ES-I3 (cell line): ENCODE data around the gene FLYWCH1.

Experiments
- H3K36me3 ChIP-seq: 2 replicates; pipeline ENCODE4 v1.6.1; 2013; ENCODE audit warnings: mild to moderate bottlenecking, low read length, control low read depth, moderate library complexity; ENCODE audit not compliant: insufficient read depth
- H3K4me1 ChIP-seq: 2 replicates; pipeline ENCODE4 v1.6.1; 2013; ENCODE audit warnings: mild to moderate bottlenecking, control low read depth, low read length; ENCODE audit not compliant: insufficient read depth
- H3K9ac ChIP-seq: 2 replicates; pipeline ENCODE4 v1.6.1; 2013; ENCODE audit warnings: low read depth, mild to moderate bottlenecking, low read length, moderate library complexity
- H3K9me3 ChIP-seq: 2 replicates; pipeline ENCODE4 v1.6.1; 2013; ENCODE audit warnings: mild to moderate bottlenecking, low read length, moderate library complexity; ENCODE audit not compliant: control insufficient read depth, insufficient read depth

FLYWCH1 gene

DNA sequence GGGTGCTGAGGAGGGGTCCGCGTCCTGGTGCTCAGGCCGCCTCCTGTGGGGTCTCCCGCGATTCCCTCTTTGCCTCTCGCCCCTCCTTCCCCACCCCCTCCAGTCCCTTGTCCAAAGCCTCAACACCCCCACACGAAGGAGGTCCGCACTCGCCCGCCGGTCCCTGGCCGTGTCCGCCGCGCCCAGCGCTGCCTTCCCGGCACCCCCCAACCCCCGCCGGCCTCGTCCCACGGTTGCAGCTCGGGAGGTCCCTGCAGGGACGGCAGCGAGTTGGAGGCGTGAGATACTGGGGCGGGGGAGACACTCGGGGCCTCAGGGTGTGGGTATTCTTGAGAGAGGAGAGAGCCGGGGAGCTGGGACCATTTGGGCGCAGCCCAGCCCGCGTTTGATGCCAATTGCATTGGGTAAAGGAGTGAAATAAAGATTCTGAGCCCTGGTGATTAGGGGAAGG is 28.2 kb upstream of the FLYWCH1 start:
- H3K36me3 ChIP-seq: no peaks in the 10 kb centered on the region
- H3K9ac ChIP-seq: peak overlapping the region; percentile 100
- no peaks in the 10 kb centered on the region for H3K4me1 ChIP-seq
- H3K9me3 ChIP-seq: peaks cover 7% of the 10 kb centered on the region; the same call in 1 of the 2 replicates

DNA sequence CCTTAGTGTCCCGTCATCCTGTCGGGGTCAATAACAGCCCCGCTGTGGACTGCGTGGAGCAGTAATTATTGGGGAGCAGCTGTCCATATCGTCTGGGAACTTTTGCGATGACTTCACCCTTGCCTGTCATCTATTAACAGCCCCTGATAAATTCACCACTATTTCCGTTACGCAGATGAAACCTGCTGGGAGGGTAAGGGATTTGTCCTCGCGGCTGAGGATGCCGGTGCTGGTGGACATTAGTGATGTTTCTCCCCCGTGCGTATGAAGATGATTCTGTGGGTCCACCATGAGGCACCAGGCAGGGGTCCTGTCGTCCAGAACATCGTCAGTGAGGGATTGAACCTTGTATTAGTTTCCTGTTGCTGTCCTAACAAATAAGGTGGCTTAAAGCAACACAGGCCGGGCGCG is 27.7 kb upstream of the FLYWCH1 start:
- H3K4me1 ChIP-seq: no peaks in the 10 kb centered on the region
- peaks cover 7% of the 10 kb centered on the region; the same call in 1 of the 2 replicates for H3K9me3 ChIP-seq
- H3K9ac ChIP-seq: peak overlapping the region; percentile 100; the same call in 1 of the 2 replicates
- no peaks in the 10 kb centered on the region for H3K36me3 ChIP-seq

DNA sequence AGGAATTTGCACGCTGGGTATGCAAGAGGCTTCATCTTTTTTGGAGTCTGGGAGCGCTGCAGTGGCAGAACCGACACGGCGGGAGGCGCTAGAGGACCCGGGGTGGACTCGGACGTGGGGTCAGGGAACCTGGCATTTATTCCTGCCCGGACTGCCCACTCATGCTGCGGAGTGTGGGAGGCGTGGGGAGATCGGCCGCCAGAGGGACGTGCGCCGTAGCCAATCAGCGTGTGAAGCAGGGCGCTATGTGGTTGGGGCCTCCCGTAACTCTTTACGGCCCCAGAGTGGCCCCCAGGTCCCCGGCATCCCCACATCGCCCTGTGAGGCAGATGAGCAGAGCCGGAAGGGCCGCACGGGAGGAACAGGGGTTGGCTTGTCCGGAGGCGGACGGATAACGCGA is 17.5 kb upstream of the FLYWCH1 start:
- Histone ChIP-seq H3K4me1 (peaks cover 6% of the 10 kb centered on the region), H3K9me3 (no peaks in the 10 kb centered on the region), H3K9ac (no peak overlapping the region), H3K36me3 (no peaks in the 10 kb centered on the region)

DNA sequence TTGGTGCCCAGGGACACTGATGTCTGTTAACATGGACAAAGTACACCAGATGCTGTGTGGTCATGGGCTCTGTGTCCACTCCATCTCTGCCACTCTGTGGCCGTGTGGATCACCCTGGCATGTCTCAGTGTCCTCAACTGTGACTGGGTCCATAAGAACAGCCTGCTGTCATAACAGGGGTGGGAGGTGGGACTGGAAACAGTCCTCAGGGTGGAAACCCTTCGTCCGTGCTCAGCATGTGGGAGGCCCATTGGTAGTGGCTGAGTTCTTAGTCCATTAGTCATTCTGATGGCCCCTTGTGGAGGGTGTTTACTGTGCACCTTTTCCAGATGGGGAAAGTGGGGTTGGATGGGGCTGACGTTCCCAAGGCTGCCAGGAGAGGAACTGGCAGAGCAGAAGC is 15.9 kb upstream of the FLYWCH1 start:
- H3K9ac ChIP-seq: no peak overlapping the region
- peaks cover 3% of the 10 kb centered on the region for H3K4me1 ChIP-seq
- no peaks in the 10 kb centered on the region for H3K36me3 ChIP-seq
- H3K9me3 ChIP-seq: no peaks in the 10 kb centered on the region

DNA sequence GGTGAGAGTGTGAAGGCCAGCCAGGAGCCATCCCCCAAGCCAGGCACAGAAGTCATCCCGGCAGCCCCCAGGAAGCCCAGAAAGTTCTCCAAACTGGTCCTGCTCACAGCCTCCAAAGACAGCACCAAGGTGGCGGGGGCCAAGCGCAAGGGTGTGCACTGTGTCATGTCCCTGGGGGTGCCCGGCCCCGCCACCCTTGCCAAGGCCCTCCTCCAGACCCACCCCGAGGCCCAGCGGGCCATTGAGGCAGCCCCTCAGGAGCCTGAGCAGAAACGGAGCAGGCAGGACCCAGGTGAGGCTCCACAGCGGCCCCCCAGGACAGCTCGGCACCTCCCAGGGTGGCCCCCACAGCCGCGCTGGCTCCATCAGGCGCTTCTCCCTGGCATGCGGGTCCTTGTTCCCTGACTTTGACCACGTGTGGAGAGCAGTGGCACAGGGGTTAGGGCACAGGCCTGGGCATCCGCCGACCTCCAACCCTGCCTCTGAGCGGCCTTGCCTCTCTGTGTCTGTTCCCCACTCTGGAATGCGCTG is 15.2 kb upstream of the FLYWCH1 start:
- Histone ChIP-seq H3K9ac (no peak overlapping the region), H3K36me3 (no peaks in the 10 kb centered on the region), H3K4me1 (no peaks in the 10 kb centered on the region), H3K9me3 (no peaks in the 10 kb centered on the region)

DNA sequence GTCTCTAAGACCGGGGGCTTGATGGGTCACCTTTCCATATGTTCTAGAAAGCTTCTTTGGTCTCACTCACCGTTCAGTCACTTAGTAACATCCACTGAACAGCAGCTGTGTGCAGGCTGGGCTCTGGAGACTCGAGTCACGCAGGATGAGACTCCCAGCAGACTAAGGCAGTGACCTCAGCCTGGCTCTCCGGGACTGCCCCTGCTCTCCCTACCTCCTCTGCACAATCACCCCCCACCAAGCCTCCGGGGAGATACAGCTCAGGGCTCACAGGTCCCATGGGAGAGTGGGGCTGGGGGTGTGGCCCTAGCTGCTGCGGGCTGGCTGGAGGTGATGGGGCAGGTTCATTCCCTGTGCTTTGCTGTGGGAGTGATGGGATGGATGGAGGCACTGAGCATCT is 14.6 kb upstream of the FLYWCH1 start:
- no peaks in the 10 kb centered on the region for H3K4me1 ChIP-seq
- H3K36me3 ChIP-seq: no peaks in the 10 kb centered on the region
- H3K9ac ChIP-seq: no peak overlapping the region
- no peaks in the 10 kb centered on the region for H3K9me3 ChIP-seq

DNA sequence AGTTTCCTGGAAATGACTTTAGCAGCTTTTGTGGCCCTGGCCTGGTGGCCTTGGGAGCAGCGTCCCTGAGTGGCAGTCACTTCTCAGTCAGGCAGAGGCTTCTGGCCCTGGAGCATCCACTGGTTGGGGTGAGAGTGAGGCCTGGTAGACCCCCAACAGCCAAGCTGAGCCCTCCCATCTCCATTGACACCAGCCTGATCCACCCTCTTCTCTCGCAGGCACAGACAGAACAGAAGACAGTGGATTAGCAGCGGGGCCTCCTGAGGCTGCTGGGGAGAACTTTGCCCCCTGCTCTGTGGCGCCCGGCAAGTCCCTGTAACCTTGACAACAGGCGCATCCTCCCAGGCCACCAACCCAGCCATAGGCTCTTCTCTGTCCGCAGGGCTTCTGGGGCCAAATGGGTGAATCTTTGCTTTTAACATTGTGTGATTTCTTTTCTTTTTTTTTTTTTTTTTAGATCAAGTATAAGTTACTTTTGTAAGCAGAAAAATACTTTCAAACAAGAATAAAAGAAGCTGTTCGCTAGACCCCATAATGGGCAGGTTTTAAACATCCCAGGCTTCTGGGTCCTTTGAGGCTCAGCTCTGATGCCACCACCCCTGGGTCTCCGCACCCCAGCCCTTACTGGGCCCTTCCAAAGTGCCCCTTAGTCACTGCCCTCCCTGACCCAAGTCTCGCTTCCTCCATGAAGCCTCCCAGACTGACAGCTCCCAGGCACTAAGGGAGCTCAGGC is 12.7 kb upstream of the FLYWCH1 start:
- Histone ChIP-seq H3K9ac (no peak overlapping the region), H3K36me3 (no peaks in the 10 kb centered on the region), H3K9me3 (no peaks in the 10 kb centered on the region), H3K4me1 (no peaks in the 10 kb centered on the region)

DNA sequence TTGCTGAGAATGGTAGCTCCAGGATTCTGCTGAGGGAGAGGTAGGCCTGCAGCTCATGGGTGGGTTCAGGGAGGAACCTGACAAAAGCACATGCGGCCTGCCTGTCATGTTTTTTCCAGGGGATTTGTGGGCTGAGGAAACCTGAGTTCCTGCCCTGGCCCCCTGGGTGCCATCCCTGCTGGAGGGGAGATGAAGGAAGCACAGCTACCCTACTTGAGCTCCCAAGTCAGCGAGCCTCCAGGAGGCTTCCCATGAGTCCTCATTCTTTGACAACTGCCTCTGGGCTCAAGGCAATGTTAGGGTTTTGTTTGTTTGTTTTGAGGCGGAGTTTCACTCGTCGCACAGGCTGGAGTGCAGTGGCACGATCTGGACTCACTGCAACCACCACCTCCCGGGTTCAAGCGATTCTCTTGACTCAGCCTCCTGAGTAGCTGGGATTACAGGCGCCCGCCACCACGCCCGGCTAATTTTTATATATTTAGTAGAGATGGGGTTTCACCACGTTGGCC is 12.1 kb upstream of the FLYWCH1 start:
- no peaks in the 10 kb centered on the region for H3K36me3 ChIP-seq
- no peak overlapping the region for H3K9ac ChIP-seq
- no peaks in the 10 kb centered on the region for H3K4me1 ChIP-seq
- no peaks in the 10 kb centered on the region for H3K9me3 ChIP-seq

DNA sequence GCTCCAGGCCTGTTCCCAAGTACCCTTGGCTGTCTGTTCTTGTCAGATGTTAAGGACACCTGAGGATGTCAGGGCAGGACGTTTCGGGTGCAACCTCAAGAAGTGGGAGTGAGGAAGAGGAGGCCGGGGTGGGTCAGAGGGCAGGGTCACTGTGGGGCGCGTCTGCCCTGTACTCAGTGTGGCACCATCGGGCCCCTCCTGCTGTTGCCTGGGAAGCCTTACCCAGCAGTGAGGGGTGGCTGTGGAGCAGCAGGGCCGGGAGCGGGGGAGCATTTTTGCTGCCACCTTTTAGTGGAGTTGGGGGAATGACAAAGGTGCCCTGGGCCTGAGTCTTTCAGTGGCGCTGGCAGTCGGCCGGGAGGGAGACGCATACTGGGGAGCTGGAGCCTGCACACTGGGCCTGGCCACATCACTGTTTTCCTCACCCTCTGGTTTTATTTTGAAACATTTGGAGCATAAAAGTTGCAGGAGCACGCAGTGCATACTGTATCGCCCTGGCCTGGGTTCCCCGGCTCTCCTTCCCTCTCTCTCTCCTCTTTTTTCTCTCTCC is 11.1 kb upstream of the FLYWCH1 start:
- H3K9me3 ChIP-seq: no peaks in the 10 kb centered on the region
- H3K9ac ChIP-seq: no peak overlapping the region
- no peaks in the 10 kb centered on the region for H3K4me1 ChIP-seq
- H3K36me3 ChIP-seq: no peaks in the 10 kb centered on the region

DNA sequence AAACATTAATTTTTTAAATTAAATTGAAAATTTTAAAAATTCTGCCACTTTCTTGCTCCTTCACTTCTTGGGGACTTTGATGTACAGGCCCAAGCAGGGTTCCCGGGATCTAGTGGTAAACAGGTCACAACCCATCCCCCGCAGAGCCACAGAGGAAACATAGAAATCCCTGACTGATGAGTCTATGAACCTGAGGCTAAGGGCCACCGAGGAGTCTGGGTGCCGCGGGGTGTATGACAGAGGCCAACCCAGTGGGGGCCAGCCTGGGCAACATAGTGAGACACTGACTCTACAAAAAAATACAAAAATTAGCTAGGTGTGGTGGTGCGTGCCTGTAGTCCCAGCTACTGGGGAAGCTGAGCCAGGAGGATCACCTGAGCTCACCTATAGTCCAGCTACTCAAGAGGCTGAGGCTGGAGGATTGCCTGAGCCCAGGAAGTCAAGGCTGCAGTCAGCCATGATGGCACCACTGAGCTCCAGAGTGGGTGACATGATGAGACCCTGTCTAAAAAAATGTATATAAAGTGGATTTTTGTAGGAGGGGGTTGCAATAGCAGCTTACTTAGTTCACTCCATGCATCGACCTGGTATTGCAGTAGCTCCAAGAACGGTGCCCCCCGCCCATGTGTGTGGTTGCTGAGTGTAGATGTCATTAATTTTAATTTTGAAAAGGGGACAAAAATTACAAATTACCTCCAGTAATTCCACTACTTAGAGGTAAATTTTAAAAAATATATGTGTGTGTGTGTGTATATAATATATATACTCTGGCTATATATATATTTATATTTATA is 9.2 kb upstream of the FLYWCH1 start:
- no peaks in the 10 kb centered on the region for H3K9me3 ChIP-seq
- H3K9ac ChIP-seq: no peak overlapping the region
- H3K4me1 ChIP-seq: no peaks in the 10 kb centered on the region
- H3K36me3 ChIP-seq: no peaks in the 10 kb centered on the region

DNA sequence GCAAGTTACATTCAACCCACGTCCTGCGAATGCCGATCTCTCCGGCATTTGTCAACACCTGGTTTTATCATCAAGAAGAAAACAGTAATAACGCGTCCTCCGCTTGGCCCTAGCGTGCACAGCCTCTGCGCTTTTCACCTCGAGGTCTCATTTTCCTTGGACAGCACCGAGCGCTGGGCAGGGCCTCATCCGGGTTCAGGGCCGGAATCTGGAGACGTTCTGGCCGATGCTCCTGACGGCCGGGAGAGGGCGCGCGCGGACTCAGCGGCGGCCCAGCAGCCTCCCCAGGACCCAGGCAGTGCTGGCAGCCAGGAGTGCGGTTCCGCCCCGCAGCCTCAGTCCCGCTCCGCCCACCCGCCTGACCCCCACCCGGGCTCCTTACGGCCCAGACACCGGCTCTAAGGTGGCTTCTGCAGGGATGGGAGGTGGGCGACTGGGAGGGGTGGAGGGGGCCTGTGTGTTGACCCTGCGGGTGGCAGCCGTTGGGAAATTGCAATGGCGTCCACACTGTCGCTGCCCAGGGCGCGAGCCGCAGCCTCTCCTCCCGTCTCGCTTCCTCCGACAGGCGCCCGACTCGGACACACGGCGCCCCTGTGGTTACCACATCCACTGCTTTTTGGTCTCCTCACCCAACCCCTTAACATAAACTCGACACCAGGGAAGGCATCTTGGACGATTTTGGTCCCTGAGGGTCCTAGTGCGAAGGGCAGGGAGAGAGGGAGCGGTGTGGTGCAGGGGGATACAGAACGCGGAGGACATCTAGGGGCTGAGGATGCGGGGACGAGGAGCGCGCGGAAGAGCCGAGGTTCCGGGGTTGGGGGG is 7.4 kb upstream of the FLYWCH1 start:
- H3K9me3 ChIP-seq: no peaks in the 10 kb centered on the region
- no peaks in the 10 kb centered on the region for H3K4me1 ChIP-seq
- H3K36me3 ChIP-seq: no peaks in the 10 kb centered on the region
- peak overlapping the region; percentile 97 for H3K9ac ChIP-seq

DNA sequence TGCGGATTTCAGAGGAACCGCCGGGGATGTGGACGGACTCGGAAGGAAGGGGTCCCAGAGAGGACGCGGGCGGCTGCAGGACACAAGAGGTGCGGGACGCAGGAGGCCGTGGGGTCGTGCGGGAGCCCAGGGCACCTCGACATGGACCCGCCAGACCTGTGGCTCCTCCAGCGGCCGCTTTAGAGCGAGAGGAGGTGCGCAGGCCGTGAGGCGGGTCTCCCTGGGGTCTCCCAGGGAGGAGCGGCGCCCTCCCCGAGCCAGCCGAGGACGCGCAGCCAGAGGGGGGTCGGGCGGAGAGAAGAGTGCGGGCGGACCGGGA is 6.8 kb upstream of the FLYWCH1 start:
- Histone ChIP-seq H3K9ac (peak overlapping the region; percentile 97), H3K9me3 (no peaks in the 10 kb centered on the region), H3K4me1 (no peaks in the 10 kb centered on the region), H3K36me3 (no peaks in the 10 kb centered on the region)

DNA sequence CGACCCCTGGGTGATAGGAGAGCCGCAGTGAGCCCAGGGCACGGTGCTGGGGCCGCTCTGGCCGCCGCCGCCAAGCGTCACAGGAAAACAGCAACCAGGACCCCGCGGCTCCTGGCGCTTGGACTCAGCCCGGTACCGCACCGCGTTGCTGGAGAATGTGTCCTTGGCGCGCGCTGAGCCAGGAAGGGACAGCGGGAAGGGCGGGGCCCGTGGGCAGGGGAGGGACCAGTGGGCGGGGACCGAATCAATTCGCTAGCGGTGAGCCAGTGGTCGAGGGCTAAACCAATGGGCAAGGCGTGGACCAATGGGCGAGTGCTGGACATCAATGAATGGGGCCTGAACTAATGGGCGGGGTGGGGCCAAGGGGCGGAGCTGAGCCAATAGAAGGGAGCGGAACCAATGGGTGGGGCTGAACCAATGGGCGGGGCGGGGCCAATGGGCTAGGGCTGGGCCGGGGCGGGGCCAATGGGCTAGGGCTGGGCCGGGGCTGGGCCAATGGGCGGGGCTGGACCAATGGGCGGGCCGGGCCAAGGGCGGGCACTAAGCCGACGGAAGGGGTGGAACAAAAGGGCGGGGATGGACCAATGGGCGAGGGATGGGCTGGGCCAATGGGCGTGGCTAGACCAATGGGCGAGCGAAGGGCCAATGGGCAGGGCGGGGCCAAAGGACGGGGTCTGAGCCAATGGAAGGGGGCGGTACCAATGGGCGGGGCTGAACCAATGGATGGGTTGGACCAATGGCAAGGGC is 6.3 kb upstream of the FLYWCH1 start:
- no peaks in the 10 kb centered on the region for H3K36me3 ChIP-seq
- H3K9ac ChIP-seq: peak overlapping the region; percentile 97
- no peaks in the 10 kb centered on the region for H3K9me3 ChIP-seq
- no peaks in the 10 kb centered on the region for H3K4me1 ChIP-seq
